ENCODE measurements around the gene DEPP1.
"Not testable (repeated sequence)": the region's sequence is repeated elsewhere in the genome, so short reads cannot be mapped to it uniquely, and the experiment has no call there.

The DEPP1 gene, protein sequence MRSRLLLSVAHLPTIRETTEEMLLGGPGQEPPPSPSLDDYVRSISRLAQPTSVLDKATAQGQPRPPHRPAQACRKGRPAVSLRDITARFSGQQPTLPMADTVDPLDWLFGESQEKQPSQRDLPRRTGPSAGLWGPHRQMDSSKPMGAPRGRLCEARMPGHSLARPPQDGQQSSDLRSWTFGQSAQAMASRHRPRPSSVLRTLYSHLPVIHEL

DNA sequence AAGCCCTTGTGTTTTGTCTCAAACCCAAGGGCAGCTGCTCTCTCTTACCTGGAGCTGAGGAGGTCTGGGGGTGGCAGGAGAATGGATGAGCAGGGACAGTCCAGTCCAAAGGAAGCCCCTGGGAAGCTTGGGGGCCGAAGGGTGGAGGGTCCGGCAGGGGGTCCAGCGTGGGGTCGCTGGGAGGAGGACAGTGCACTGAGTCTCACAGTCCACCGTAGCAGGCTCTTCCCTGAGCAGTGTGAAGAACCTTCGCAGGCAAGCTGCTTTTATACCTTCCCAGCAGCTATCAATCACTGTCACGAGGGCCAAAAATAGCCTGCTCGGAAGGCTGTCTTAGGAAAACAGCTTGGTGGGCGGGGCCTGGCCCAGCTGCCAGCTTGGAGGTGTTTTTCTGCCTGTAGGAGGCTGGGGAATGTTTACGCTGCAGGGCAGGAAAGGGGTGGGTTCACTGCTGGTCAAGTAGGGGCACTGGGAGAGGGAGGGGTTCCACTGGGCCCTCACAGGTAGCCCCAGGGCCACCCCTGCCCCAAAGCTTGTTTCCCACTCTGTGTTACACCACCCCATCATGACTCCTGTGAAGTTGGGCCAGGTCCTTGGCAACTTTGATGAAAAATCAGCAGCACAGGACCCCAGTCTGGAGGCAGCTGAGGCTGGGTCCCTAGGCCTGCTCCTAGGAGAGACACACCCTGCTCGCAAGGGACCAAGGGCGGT is at the start of gene DEPP1:
Gene DEPP1 (minus strand): TSS at position 240 of the 711 bp plus-strand sequence. CDS start 779 bp downstream, outside the sequence.
- no peak for DNase-seq (ENCODE audit: low read depth, low spot score)

DNA sequence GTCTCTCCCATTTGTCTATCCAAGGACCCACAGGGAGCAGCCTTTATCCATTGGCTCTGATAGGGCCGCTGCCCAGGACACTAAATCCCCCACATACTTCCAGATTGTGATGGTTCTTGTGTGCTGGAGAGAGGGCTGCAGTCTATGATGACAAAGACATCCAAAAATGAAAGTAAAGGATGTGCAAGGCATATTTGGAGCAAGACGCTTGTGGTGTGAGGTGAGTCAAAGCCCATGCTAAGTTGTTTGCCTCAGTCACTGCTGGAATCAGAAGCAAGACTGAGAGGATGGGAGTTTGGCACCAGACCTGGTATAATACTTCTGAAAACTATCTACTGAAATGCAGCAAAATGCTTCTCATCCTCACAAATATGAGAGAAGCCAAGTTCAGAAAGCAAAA is 44.8 kb upstream of the DEPP1 start:
- no peak for DNase-seq (ENCODE audit: low read depth, low spot score)

DNA sequence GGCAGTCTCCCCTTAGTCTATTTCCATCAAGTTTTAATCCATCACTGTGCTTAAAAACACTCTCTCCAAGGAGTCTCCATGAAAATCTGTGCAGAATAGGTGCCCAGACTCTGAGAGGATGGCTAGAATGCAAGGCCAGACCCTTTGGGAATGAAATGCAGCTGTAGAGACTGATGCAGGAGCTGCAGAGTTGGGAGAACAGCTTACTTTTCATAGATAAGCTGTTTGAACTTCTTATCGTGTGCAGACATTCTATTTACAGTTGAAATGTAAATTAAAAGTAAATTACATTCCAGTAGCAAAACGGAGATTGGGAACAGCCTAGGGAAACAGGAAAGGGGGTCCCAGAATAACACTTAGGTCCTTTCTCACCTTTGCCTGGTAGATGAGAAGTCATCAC is 37.0 kb upstream of the DEPP1 start:
- DNase-seq (ENCODE audit: low read depth, low spot score): no peak

DNA sequence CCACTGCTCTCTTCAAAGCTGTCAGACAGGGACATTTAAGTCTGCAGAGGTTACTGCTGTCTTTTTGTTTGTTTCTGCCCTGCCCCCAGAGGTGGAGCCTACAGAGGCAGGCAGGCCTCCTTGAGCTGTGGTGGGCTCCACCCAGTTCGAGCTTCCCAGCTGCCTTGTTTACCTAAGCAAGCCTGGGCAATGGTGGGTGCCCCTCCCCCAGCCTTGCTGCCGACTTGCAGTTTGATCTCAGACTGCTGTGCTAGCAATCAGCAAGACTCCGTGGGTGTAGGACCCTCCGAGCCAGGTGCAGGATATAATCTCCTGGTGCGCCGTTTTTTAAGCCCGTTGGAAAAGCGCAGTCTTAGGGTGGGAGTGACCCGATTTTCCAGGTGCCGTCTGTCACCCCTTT is 35.9 kb upstream of the DEPP1 start:
- DNase-seq (ENCODE audit: low read depth, low spot score): not testable (repeated sequence)

DNA sequence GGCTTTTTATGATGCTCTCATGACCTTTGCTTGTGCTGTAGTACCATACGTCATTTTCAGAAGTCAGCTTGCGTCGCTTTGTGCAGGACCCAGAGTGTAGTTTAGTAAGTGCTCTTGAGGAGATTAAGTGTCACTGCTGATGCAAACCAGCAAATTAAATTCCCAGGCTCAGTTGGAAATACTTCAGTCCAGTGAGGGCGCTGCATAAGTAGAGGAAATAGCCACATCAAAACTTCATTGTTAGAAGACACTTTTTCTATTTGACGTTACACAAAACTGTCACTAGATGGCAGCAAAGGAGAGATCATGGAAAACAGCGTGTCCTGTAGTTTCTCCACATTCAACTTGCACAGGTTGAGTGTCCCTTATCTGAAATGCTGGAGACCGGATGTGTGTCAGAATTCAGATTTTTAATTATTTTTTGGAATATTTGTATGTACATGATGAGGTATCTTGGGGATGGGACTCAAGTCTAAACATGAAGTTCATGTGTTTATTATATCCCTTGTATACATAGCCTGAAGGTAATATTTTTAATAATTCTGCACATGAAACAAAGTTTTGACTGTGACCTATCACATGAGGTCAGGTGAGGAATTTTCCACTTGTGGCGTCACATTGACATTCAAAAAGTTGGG is 30.0 kb upstream of the DEPP1 start:
- DNase-seq (ENCODE audit: low read depth, low spot score): no peak

DNA sequence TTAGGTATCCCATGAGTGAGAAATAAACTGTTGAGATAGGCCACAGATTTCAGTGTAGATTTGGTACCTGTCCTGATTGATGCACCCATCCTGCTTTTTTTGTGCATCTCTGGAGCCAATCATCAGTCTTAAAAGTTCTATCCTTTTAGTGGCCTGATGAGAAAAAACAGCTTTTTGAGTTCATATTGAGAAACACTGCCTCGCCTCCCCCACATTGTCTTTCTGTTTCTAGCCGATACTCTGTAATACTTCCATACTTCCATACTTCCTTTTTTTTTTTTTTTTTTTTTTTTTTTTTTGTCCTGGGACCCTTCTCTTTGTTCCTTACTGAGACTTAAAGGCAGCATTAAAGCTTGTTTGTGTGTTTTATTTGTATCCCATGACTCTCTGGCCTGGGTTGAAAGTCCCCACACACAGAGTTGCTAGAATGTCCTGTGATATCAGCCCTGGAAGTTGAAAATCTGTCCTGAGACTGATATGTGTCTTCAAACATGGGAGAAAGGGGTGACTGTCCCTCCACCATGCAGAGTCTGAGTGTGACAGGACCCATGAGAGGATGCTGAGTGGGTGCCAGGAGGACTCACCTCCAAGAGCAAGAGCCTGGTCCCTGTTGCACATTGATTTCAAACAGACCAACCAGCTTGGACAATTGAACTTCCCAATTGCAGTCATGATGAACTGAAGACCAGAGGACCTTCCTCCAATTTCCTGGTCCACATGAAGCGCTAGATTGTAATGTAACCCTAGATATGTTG is 27.8 kb upstream of the DEPP1 start:
- DNase-seq (ENCODE audit: low read depth, low spot score): no peak

DNA sequence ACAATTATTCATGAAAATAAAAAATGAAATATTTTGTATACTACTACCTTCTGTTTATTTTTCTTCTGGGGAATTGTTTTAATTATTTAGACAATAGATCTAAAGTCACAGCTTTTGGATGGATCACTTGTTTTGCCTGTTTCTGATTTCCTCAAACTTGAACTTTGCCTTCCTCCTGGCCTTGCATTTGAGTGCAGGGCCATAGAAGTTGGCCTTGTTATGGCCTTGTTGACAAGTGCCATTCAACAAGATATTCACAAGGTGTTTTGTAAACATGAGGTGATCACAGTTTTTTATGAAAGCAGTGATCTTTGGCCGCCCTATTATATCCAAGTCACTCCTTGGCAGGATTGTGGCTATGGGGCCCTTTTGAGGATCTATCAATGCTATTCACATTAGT is 26.7 kb upstream of the DEPP1 start:
- no peak for DNase-seq (ENCODE audit: low read depth, low spot score)

DNA sequence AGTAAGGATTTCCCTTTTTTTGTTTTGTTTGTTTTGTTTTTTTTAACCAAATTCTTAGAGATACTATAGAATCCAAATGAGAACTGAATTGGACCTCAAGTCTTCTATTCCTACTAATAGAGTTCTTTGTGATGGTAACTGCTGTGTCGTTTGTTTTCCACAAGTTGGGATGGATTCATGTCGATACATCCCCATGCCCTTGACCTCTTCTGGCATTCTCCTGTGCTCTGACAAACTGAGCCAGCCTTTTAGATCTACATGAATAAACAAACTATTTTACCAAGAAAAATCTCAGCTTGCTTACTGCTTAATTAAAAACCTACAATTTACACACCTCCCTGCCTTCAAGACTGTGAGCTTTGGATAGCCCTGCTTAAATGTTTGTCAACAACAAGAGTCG is 26.1 kb upstream of the DEPP1 start:
- no peak for DNase-seq (ENCODE audit: low read depth, low spot score)

DNA sequence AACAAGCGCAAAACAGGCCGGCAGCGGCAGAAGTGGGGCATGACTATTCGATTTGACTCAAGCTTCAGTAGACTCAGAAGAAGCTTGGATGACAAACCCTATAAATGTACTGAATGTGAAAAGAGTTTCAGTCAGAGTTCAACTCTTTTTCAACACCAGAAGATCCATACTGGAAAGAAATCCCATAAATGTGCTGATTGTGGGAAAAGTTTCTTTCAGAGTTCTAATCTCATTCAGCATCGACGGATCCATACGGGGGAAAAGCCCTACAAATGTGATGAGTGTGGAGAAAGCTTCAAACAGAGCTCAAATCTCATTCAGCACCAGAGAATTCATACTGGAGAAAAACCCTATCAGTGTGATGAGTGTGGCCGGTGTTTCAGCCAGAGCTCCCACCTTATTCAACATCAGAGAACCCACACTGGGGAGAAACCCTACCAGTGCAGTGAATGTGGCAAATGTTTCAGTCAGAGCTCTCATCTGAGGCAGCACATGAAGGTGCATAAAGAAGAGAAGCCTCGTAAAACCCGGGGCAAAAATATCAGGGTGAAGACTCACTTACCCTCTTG is 24.9 kb upstream of the DEPP1 start:
- DNase-seq (ENCODE audit: low read depth, low spot score): no peak

DNA sequence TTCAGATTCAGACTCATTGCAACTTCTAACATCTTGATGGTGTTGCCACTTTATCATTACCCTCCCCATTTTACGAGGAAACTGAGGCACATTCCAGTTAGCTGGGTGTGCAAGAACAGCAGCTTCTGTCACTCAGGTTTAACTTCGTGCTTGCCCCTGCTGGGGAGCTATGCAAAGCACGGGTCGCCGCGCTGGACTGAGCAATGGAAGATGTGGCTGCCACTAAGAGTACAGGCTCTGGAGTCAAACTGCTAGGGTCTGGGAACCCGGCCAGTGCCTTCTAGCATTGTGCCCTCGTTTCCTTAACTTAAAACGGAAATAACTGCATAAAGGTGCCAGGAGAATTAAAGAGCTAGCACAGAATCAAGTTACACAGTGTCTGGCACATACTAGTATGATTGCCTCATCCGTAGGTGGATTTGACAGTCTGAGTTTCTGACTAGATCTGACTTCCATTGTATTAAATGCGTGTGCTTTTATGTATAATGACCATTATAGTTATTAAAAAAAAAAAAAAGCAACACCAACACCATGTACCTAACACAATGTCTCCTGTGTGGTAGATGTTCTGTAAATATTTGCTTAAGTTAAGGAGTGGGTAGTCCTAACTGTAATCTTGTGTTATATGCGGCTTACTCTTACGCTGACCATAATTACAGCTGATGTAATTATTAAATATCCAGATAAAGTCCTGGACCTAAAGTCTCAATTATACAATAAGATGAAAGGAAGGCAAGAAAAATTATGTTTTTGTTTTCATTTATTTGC is 23.0 kb upstream of the DEPP1 start:
- no peak for DNase-seq (ENCODE audit: low read depth, low spot score)

DNA sequence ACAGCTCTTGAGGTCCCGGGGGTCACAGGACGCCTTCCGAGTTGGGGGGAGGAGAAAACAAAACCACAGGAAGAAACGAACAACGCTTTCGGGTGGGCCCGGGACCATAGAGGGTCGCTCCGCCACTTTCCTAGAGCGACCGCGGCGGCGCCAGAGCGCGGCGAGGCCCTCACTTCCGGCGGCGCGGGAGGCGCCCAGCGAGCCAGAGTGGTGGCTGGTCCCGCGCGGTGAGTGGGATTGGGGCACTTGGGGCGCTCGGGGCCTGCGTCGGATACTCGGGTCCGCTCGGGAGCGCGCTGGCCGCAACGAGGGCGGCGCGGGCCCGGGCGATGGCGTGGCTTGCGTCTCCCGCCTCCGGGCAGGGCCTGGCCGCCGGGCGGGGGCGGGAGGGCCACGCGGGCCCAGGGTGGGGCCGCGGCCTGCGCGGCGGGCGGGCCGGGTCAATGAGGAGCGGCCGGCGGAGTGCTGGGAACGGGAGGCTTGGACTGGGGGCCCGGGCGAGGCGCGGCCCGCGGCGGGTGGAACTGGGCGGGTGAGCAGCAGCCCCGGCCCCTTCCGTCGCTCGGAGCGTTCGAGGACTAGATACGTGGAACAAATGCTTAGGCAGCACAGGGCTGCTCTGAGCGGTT is 22.3 kb upstream of the DEPP1 start, which contains the start of gene ZNF22:
Gene ZNF22 (plus strand): TSS at position 172 of the 629 bp plus-strand sequence. CDS start 2,446 bp downstream, outside the sequence.
- DNase-seq (ENCODE audit: low read depth, low spot score): peak; percentile 55

DNA sequence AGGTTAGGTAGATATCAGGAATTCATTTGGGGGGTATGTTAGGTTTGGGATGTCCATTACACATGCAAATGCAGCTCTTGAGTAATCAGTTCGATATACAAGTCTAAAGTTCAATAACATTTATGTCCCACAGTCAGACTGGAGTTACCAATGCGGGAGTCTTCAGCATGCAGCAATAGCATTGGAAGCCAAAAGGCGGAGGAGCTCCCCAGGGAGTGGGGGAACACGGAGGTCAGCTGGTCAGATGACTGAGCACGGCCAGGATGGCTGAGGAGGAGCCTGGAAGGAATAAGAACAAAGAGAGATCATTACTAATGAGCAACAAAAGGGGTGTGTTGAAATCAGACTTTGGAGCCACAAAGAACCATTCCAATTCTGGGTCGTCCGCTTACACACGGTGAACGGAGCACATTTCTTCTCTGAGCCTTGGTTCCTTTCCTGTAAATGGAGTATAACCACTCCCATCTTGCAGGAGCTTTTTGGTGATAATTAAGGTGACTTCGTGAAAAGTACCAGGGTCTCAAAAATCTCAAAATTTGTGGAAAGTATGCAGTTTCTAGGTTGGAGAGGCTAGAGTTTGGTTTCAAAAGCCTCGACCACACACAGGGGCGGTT is 21.6 kb upstream of the DEPP1 start:
- DNase-seq (ENCODE audit: low read depth, low spot score): no peak

DNA sequence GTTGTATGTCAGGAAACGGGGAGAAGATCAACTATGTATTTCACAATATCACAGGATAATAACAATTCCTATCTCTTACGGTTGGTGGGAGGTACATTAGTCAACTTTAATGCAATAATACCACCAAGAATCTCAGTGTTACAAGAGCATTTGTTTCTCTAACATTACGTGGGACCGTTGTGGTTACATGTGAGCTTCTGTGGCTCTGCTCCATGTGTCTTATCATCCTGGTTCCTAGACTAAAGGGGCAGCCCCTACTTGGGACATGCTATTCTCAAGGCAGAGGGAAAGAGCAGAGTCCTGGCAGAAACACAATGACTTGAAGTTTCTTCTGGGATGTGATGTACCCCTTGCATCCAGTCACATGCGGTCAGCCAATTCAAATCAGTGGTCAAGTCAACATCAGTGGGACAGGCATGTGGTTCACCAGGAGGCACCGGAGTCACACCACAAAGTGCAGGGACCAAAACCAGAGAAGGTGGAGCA is 19.6 kb upstream of the DEPP1 start:
- DNase-seq (ENCODE audit: low read depth, low spot score): no peak

DNA sequence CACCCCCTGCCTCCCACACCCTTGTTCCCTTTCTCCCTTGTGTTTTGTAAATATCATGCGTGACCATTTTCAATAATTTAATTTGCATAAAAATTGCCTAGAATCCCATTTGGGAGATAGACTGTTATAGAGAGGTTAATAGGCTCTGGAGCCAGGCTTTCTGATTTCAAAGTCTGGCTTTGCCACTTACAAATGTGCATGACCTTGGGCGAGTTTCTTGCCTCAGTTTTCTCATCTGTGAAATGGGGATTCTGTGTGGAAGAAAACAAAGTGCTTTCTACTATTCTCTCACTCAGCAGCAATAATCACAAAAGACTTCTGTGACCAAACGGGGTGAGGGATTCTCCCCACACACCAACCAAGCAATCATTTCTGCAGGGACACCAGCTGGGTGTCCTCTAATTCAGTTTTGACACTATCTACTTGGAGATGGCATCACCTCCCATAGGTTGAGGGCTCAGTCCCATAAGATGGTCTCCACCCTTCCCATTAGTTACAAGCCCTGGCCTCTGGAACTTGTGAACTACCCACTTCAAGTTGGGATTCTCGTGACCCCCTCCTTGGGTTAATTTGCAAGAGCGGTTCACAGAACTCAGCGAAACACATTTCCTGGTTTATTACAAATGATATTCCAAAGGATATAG is 18.6 kb upstream of the DEPP1 start:
- DNase-seq (ENCODE audit: low read depth, low spot score): no peak

DNA sequence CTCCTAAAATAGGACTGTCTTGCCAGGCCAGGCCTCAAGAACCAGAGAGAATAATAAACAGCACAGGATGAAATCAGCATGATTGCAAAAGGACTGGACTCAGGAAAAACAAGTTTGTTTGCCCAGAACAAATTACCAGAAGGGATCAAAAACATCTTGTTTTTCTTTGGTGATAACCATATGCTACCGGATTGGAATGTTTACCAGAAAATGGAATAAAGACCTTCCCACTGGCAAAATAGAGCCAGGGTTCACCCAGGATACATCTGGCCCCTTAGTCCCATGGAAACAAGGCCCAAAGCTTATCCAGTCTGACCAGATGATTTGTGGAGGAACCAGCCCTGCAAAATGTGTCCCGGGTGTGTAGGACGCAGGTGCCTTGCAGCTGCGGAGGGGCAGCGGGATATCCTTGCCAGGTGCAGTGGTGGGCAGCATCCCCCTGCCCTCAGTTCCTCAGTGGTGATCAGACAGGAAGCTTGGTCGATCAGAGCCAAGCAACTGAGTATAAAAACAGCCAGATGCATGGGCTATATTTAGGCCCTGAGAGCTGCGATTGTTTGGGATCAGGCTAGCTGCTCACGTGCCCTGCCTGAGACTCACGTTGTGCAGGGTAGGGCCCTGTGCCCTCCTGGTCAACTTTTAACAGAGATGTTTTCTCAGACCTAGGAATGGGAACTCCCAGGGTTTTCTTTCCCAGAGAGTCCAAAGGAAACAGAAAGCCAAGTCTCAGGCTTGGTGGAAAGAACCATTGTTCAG is 17.5 kb upstream of the DEPP1 start:
- no peak for DNase-seq (ENCODE audit: low read depth, low spot score)

DNA sequence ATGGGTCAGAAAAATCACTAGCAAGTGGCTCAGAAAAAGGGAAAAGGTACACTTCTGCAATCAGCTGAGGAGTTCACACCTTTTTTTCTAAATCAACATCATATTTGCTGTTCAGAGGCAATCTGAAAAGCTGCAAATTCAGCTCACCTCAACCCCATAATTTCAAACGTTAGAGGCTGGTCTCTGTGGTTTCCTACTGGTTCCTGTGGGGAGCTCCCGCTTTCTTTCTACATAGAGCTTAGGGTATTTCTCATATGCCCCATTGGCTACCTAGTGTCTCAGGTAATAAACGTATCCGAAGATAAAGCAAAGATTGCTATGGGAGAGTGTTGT is 16.9 kb upstream of the DEPP1 start:
- DNase-seq (ENCODE audit: low read depth, low spot score): no peak

DNA sequence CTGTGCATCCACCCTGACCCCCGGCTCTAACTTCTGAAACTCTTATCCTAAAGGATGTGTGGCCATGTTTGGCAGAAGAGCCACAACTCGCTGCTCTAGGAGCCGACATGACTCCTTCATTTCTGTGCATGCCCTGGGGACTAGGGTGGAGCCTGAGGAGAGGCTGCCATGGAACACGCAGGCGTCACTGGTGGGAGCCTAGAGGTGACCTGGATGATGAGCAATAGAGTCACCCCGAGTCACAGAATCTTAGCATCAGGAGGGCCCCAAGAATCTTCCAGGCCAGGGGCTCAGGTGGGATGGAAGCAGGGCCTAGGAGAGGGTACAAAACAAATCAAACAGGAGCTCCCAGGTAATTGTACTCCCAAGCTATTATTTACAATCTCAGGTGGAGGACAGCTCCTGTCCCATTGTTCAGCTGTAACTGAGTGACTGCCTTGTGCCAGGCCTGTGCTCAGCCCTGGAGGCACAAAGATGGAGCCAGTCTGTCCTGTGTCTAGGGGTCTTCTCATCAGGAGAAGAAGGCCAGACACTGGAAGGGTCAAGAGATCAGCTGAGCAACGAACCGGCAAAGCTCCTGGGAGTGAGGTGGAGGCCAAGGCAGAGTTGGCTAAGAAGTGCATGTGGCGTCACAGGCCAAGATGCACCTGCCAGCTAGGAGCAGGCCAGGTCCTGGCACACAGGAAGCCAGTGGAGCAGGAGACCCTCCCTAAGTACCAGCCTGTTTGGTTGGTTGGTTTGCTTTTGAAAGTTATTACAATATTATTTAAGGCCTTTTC is 16.3 kb upstream of the DEPP1 start:
- DNase-seq (ENCODE audit: low read depth, low spot score): no peak

All from activated naive CD8-positive, alpha-beta T cell treated with anti-CD3 and anti-CD28 coated beads, Interleukin-2, amount 50 U/mL, for 16 hours (primary cell).